MM.1S (cell line): ENCODE results near the gene CNMD.

Source experiments
- EZH2 ChIP-seq: fragments of 300-600 bp; sonication (generic); optimal IDR thresholded peaks from 2 replicates; pipeline ENCODE3; 2017; ENCODE audit warnings: low read depth, mild to moderate bottlenecking, antibody characterized with exemption, low read length, mixed read lengths
- TF ChIP-seq, protein P1 (sequence below): fragments of 300-600 bp; sonication (generic); IDR thresholded peaks from 2 replicates; pipeline ENCODE4 v1.5.1; 2016; ENCODE audit warnings: antibody characterized with exemption, low read length, mixed read lengths

GRCh38 chr13:52711286-52711685, 28.3 kb downstream of the CNMD start:
- TF ChIP-seq, protein P1, sequence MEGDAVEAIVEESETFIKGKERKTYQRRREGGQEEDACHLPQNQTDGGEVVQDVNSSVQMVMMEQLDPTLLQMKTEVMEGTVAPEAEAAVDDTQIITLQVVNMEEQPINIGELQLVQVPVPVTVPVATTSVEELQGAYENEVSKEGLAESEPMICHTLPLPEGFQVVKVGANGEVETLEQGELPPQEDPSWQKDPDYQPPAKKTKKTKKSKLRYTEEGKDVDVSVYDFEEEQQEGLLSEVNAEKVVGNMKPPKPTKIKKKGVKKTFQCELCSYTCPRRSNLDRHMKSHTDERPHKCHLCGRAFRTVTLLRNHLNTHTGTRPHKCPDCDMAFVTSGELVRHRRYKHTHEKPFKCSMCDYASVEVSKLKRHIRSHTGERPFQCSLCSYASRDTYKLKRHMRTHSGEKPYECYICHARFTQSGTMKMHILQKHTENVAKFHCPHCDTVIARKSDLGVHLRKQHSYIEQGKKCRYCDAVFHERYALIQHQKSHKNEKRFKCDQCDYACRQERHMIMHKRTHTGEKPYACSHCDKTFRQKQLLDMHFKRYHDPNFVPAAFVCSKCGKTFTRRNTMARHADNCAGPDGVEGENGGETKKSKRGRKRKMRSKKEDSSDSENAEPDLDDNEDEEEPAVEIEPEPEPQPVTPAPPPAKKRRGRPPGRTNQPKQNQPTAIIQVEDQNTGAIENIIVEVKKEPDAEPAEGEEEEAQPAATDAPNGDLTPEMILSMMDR, result no peak
- TF ChIP-seq EZH2, result no peak
